Activated B cell treated with CpG ODN at 0.5 μM for 24 hours (primary cell): Measurements from ENCODE around the gene JHY. TPM values are rescaled to one million over a fixed set of nuclear protein-coding genes. Genes with fewer than 3 reads are reported as not detected.

Experiments used
- ATAC-seq: fragments of 200-7000 bp; cut with Tn5 transposase; one replicate; pipeline ENCODE4 v1.10.0; 2021; ENCODE audit warnings: low read depth, mild to moderate bottlenecking, moderate library complexity
- CTCF ChIA-PET: fragments of 350-600 bp; sonication (Branson Sonifier 250); formaldehyde crosslinking; loops from one replicate; lab custom pipeline; 2021; ENCODE audit warnings: antibody characterized with exemption; lab: Charles Lee
- POLR2A ChIA-PET: fragments of 350-600 bp; sonication (Branson Sonifier 250); formaldehyde crosslinking; loops from one replicate; lab custom pipeline; 2021; ENCODE audit warnings: antibody characterized with exemption; lab: Charles Lee
- DNase-seq: peaks from one replicate; pipeline ENCODE4 v3.0.0; 2022
- H3K27ac Mint-ChIP-seq: one replicate; pipeline ENCODE4 v1.8.0; 2020; ENCODE audit warnings: mixed read lengths
- H3K27me3 Mint-ChIP-seq: one replicate; pipeline ENCODE4 v1.8.0; 2021; ENCODE audit warnings: mixed read lengths
- H3K36me3 Mint-ChIP-seq: one replicate; pipeline ENCODE4 v1.8.0; 2021; ENCODE audit warnings: low read depth, mixed read lengths
- H3K4me1 Mint-ChIP-seq: one replicate; pipeline ENCODE4 v1.8.0; 2021; ENCODE audit warnings: mixed read lengths
- H3K4me3 Mint-ChIP-seq: one replicate; pipeline ENCODE4 v1.8.0; 2020; ENCODE audit warnings: mild to moderate bottlenecking, mixed read lengths
- H3K9me3 Mint-ChIP-seq: one replicate; pipeline ENCODE4 v1.8.0; 2020; ENCODE audit warnings: mixed read lengths
- CTCF ChIP-seq: fragments of 200-600 bp; IDR thresholded peaks from one replicate; pipeline ENCODE4 v1.8.0; 2022; ENCODE audit warnings: antibody characterized with exemption, mild to moderate bottlenecking
- intact Hi-C: fragments of 100-400 bp; cut with micrococcal nuclease; formaldehyde crosslinking; loops from one replicate; pipeline ENCODE4 v1.15.1; 2024
- total RNA-seq: library from RNA; stranded (reverse); gene quantifications from 2 replicates; pipeline ENCODE4 v1.2.3, GENCODE V29; 2022

Gene JHY
- total RNA-seq, 1 donor from 2014 or later, result 2.0 TPM

DNA sequence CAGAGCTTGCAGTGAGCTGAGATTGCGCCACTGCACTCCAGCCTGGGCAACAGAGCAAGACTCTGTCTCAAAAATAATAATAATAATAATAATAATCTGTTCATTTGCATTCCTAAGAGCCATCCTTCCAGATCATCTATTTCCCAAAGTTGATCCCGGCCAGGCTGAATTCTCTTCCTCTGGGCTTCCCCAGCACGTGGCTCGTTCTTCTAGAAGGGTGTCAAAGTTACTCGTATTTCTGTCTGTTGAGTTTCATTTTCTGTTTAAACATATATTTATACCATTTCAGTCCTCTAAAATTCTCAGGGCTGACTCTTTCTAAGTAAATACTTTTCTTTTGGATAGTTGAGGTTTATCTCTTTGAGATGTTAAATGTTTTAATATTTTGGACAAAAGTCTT, 4.8 kb upstream of the JHY start:
- H3K4me3 Mint-ChIP-seq, result no peak overlapping the region

DNA sequence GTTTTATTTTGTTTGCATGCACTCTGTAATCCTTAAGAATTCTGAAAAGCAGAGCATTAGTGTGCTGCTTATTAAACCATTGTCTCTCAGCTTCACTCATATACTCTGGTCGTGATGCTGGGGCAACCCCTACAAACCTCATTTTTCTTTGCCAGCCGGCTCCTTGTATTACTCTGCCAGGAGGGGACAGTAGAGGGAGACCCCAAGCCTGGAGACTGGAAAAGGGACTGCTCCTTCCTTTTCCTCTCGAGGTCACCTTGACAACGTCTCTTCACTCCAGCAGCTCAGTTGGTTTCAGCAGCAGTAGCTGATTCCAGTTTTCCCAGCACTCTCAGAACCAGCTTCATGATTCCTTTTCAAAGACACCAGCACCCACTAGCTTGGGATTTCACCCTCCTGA, 2.8 kb upstream of the JHY start:
- DNase-seq (no peak), ATAC-seq (no peak)
- H3K27me3 Mint-ChIP-seq, result peaks cover 16% of the 10 kb centered on the region
- ChIA-PET POLR2A (no interaction called here), CTCF (interaction anchor here (1.2 kb wide), 1 partner anchor 16 kb away, joined by 3 read pairs; no protein-coding TSS in a partner anchor)
- no peak overlapping the region for H3K27ac Mint-ChIP-seq
- intact Hi-C loops, result no loop called here
- H3K4me3 Mint-ChIP-seq, result no peak overlapping the region
- H3K36me3 Mint-ChIP-seq, result peaks cover 1% of the 10 kb centered on the region
- TF ChIP-seq CTCF, result no peak
- H3K4me1 Mint-ChIP-seq, result peaks cover 14% of the 10 kb centered on the region
- no peaks in the 10 kb centered on the region for H3K9me3 Mint-ChIP-seq

More for the DNA sequence above, 4.8 kb upstream of the JHY start:
- DNase-seq, result no peak
- peaks cover 9% of the 10 kb centered on the region for H3K4me1 Mint-ChIP-seq
- no peaks in the 10 kb centered on the region for H3K9me3 Mint-ChIP-seq
- no peak for ATAC-seq
- no peak for TF ChIP-seq CTCF
- peaks cover 1% of the 10 kb centered on the region for H3K36me3 Mint-ChIP-seq
- intact Hi-C loops, result no loop called here
- POLR2A ChIA-PET, result no interaction called here
- H3K27me3 Mint-ChIP-seq, result peaks cover 21% of the 10 kb centered on the region
- CTCF ChIA-PET, result interaction anchor here (0.9 kb wide), 1 partner anchor 24 kb away, joined by 3 read pairs; no protein-coding TSS in a partner anchor
- no peak overlapping the region for H3K27ac Mint-ChIP-seq

- no peak for TF ChIP-seq CTCF
- Mint-ChIP-seq H3K4me1 (peaks cover 10% of the 10 kb centered on the region), H3K27ac (peak overlapping the region; percentile 59), H3K9me3 (no peaks in the 10 kb centered on the region), H3K36me3 (peaks cover 4% of the 10 kb centered on the region), H3K4me3 (peak overlapping the region; percentile 85), H3K27me3 (peaks cover 16% of the 10 kb centered on the region)
- CTCF ChIA-PET, result interaction anchor here (0.6 to 0.7 kb wide), 2 partner anchors 19 to 43 kb away, joined by 3 read pairs; no protein-coding TSS in a partner anchor
- intact Hi-C loops, result loop anchor here (2.0 kb wide), 2 partner anchors 102 to 180 kb away; partner anchors contain the start of gene HSPA8
- DNase-seq (peak; percentile 54), ATAC-seq (peak; percentile 73)
- POLR2A ChIA-PET, result interaction anchor here (0.6 to 1.0 kb wide), 4 partner anchors 63 to 181 kb away, joined by 3 to 4 read pairs (median 4); partner anchors contain the start of gene HSPA8
Measured at GRCh38 chr11:122882857-122883645, 492 bp downstream of the JHY start.

GRCh38 chr11:122883646-122883979, 1.1 kb downstream of the JHY start:
- ChIA-PET POLR2A (interaction anchor here (0.6 to 1.0 kb wide), 4 partner anchors 62 to 180 kb away, joined by 3 to 4 read pairs (median 4); partner anchors contain the start of gene HSPA8), CTCF (interaction anchor here (0.6 to 0.7 kb wide), 2 partner anchors 19 to 42 kb away, joined by 3 read pairs; no protein-coding TSS in a partner anchor)
- intact Hi-C loops, result loop anchor here (2.0 kb wide), 2 partner anchors 101 to 179 kb away; partner anchors contain the start of gene HSPA8
- Mint-ChIP-seq H3K27ac (peak overlapping the region; percentile 59), H3K36me3 (peaks cover 4% of the 10 kb centered on the region), H3K4me1 (peaks cover 10% of the 10 kb centered on the region), H3K4me3 (peak overlapping the region; percentile 85), H3K27me3 (peaks cover 16% of the 10 kb centered on the region), H3K9me3 (no peaks in the 10 kb centered on the region)
- DNase-seq, result no peak
- no peak for TF ChIP-seq CTCF
- no peak for ATAC-seq

DNA sequence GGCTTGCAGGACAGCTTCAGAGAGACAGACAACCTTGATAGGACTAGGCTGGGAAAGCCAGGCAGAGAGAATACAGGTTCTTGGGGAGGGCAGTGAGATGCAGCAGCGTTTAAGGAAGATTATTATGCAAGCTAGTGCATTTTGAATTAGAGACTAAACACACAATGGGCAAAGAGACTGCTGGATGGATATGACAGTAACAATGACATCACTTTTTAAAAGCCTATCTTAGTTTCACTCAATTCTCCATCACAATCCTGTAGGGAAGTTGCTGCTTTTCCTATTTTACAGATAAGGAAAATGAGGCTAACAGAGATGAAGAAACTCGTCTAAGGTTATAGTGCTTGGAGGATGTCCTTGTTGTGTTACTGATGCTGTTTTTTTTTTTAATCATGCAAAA, 5.6 kb downstream of the JHY start:
- intact Hi-C loops, result no loop called here
- POLR2A ChIA-PET, result interaction anchor here (0.6 kb wide), 1 partner anchor 174 kb away, joined by 6 read pairs; the partner anchor contains the start of gene HSPA8
- no peak for TF ChIP-seq CTCF
- Mint-ChIP-seq H3K4me3 (no peak overlapping the region), H3K36me3 (peaks cover 3% of the 10 kb centered on the region), H3K27me3 (no peaks in the 10 kb centered on the region), H3K4me1 (peaks cover 9% of the 10 kb centered on the region), H3K9me3 (no peaks in the 10 kb centered on the region), H3K27ac (no peak overlapping the region)
- no peak for ATAC-seq
- DNase-seq, result no peak
- CTCF ChIA-PET, result interaction anchor here (0.6 kb wide), 1 partner anchor 23 kb away, joined by 3 read pairs; no protein-coding TSS in a partner anchor
